Measurements from ENCODE around the gene BICRAL.

- no peak for TF ChIP-seq POLR2AphosphoS5 (IDR thresholded peaks at IDR 0.05; ENCODE audit: insufficient read depth in 1 of 2, low read depth in 1 of 2)
- TF ChIP-seq CTCF (IDR thresholded peaks at IDR 0.05) = no peak
Observed at GRCh38 chr6:42805297-42805861, 23.5 kb downstream of the BICRAL start.

All from vagina (tissue), 2 donors.